GM12878 (cell line): ENCODE data around the gene CACNA2D2. TPM values are rescaled to one million over a fixed set of nuclear protein-coding genes. Genes with fewer than 3 reads are reported as not detected.

Source experiments
- ATAC-seq: fragments of 200-7000 bp; cut with Tn5 transposase; 3 replicates; pipeline ENCODE4 v1.9.1; 2020; ENCODE audit warnings: mild to moderate bottlenecking, moderate library complexity
- BruUV-seq: library from RNA; stranded (reverse); fragments of 400-500 nt; replicated peaks from 2 replicates; lab custom pipeline; 2021; lab: Mats Ljungman, UMichigan
- CTCF ChIA-PET: fragments of 300-600 bp; sonication (Branson Sonifier 250); formaldehyde crosslinking; extraction: SDS; loops from one replicate; lab custom pipeline; 2021; ENCODE audit warnings: inconsistent platforms; lab: Yijun Ruan, JAX
- POLR2A ChIA-PET: fragments of 350-600 bp; formaldehyde crosslinking; extraction: SDS; loops from one replicate; lab custom pipeline; 2021; ENCODE audit warnings: inconsistent platforms; lab: Charles Lee
- RAD21 ChIA-PET: fragments of 300-600 bp; sonication (Branson Sonifier 250); formaldehyde crosslinking; loops from one replicate; lab custom pipeline; 2023; ENCODE audit warnings: antibody characterized with exemption; ENCODE audit not compliant: unreplicated experiment; lab: Charles Lee
- SMC1A ChIA-PET: fragments of 300-600 bp; sonication (Branson Sonifier 250); formaldehyde crosslinking; loops from one replicate; lab custom pipeline; 2023; ENCODE audit not compliant: unreplicated experiment, uncharacterized antibody; lab: Charles Lee
- DNase-seq: peaks from one replicate; pipeline ENCODE4 v3.0.0-alpha.2; 2011; ENCODE audit warnings: low read depth, low spot score
- FAIRE-seq: peaks from 3 replicates; lab custom pipeline; 2011; peaks lifted over from hg19 to GRCh38; lab: Jason Lieb, UNC
- H2AFZ ChIP-seq: 2 replicates; pipeline ENCODE4 v1.6.0; 2011; ENCODE audit warnings: low read depth, low read length, control low read depth; ENCODE audit not compliant: control insufficient read depth
- H3K27ac ChIP-seq: 2 replicates; pipeline ENCODE4 v1.5.1; 2011; ENCODE audit warnings: control low read depth; ENCODE audit not compliant: control insufficient read depth, insufficient read depth
- H3K27me3 ChIP-seq, 2 experiments: replicated peaks in 1 of 2; 2 replicates each; pipeline versions ENCODE4 v1.6.0 to v1.6.1; 2011; ENCODE audit warnings: low read length in 1 of 2; ENCODE audit not compliant: control insufficient read depth in 2 of 2, insufficient read depth in 2 of 2
- H3K36me3 ChIP-seq, 2 experiments: 2 replicates each; pipeline ENCODE4 v1.5.1; 2011; ENCODE audit warnings: low read length in 1 of 2; ENCODE audit not compliant: control insufficient read depth in 2 of 2, insufficient read depth in 2 of 2
- H3K4me1 ChIP-seq: 2 replicates; pipeline ENCODE4 v1.6.1; 2011; ENCODE audit warnings: mild to moderate bottlenecking, low read length, moderate library complexity, mixed read lengths; ENCODE audit not compliant: control insufficient read depth, insufficient read depth
- H3K4me2 ChIP-seq: 2 replicates; pipeline ENCODE4 v1.6.0; 2011; ENCODE audit warnings: control low read depth; ENCODE audit not compliant: control insufficient read depth, insufficient read depth
- H3K4me3 ChIP-seq: fragments of 200-600 bp; sonication (generic); 2 replicates; pipeline ENCODE4 v1.5.1; 2016
- H3K79me2 ChIP-seq: 2 replicates; pipeline ENCODE4 v1.6.0; 2011; ENCODE audit warnings: low read length; ENCODE audit not compliant: control insufficient read depth, insufficient read depth
- H3K9ac ChIP-seq: 2 replicates; pipeline ENCODE4 v1.8.0; 2011; ENCODE audit warnings: low read length, control low read depth, mixed read lengths; ENCODE audit not compliant: control insufficient read depth, insufficient read depth
- H3K9me3 ChIP-seq: replicated peaks from 3 replicates; pipeline ENCODE4 v1.5.1; 2011; ENCODE audit warnings: mild to moderate bottlenecking, low read length; ENCODE audit not compliant: control insufficient read depth, insufficient read depth
- H4K20me1 ChIP-seq: 2 replicates; pipeline ENCODE4 v1.6.0; 2011; ENCODE audit not compliant: control insufficient read depth, insufficient read depth
- ESRRA ChIP-seq: IDR thresholded peaks from 2 replicates; pipeline ENCODE4 v1.6.1; 2012; ENCODE audit warnings: mild to moderate bottlenecking, low read length, improper control_type of control experiment
- MYC ChIP-seq: IDR thresholded peaks from 2 replicates; pipeline ENCODE4 v1.6.1; 2011; ENCODE audit warnings: mild to moderate bottlenecking, low read length, moderate library complexity, inconsistent platforms; ENCODE audit not compliant: insufficient read depth, insufficient replicate concordance, insufficient read length, severe bottlenecking
- NR2C2 ChIP-seq: IDR thresholded peaks from 2 replicates; pipeline ENCODE4 v1.6.1; 2011; ENCODE audit warnings: borderline replicate concordance, low read depth; ENCODE audit not compliant: control insufficient read depth, insufficient read length
- SREBF1 ChIP-seq: IDR thresholded peaks from 2 replicates; pipeline ENCODE4 v1.6.1; 2012; ENCODE audit warnings: mild to moderate bottlenecking, low read length
- ZNF592 ChIP-seq: fragments of 450-650 bp; IDR thresholded peaks from 2 replicates; pipeline ENCODE4 v1.6.1; 2017; ENCODE audit warnings: mild to moderate bottlenecking, moderate library complexity
- WGBS: methylation state at CpG from one replicate; pipeline ENCODE4 v1.1.6; 2016; ENCODE audit warnings: low lambda C conversion rate; ENCODE audit not compliant: insufficient replicate concordance, insufficient coverage; ENCODE audit errors: missing lambda C conversion rate; 5-methylcytosine and 5-hydroxymethylcytosine counted together
- in situ Hi-C: fragments of 300-500 bp; cut with MboI; formaldehyde crosslinking; loops from 9 replicates; pipeline ENCODE4 v1.14.3; 2018; ENCODE audit warnings: mixed read lengths
- intact Hi-C: fragments of 100-400 bp; cut with micrococcal nuclease; formaldehyde crosslinking; loops from one replicate; pipeline ENCODE4 v1.14.2; 2022; ENCODE audit not compliant: unreplicated experiment
- polyA plus RNA-seq, 11 experiments: library from polyadenylated mRNA; depleted of rRNA in 4 of 11; unstranded in 6 of 11; stranded (reverse) in 5 of 11; fragments of >200 nt; fragmentation: Nextera tagmentation in 4 of 11; fragmentation: Illumina TruSeq in 1 of 11; extraction: Ambion mirVana in 4 of 11; extraction: Trizol in 1 of 11; gene quantifications; 1 replicate in 1 of 11; 2 replicates in 10 of 11; pipeline versions ENCODE4 v1.2.1 to v1.2.3, GENCODE V29; 2011 to 2016; ENCODE audit warnings: inconsistent platforms in 2 of 11, missing spikeins in 2 of 11, low read depth in 1 of 11
- total RNA-seq, 4 experiments: library from RNA; depleted of rRNA in 3 of 4; stranded (reverse); fragments of >200 nt in 3 of 4; fragmentation: Illumina TruSeq in 1 of 4; extraction: Trizol in 1 of 4; gene quantifications; 2 replicates each; pipeline versions ENCODE4 v1.2.1 to v1.2.3, GENCODE V29; 2013 to 2021

The CACNA2D2 gene
- total and polyA plus RNA-seq, 10 of the 15 experiments (the other 5 are each of a cell fraction or from before 2014, with no cell fraction given) = 0.03 to 0.07 TPM; not detected in 8

- no peak overlapping the region for H3K27ac ChIP-seq
- no peaks in the 10 kb centered on the region for H4K20me1 ChIP-seq
- no peaks in the 10 kb centered on the region for H3K27me3 ChIP-seq
- H3K9ac ChIP-seq = no peak overlapping the region
- intact Hi-C loops (loop anchor here (1.0 kb wide), 2 partner anchors 49 to 96 kb away; no protein-coding TSS in a partner anchor), in situ Hi-C loops (no loop called here)
- 31% methylated on average over 5 of the region's 5 CpGs for WGBS
- CTCF ChIA-PET = interaction anchor here (0.8 to 5.1 kb wide), 14 partner anchors 9 to 129 kb away, joined by 3 to 72 read pairs (median 6); partner anchors contain the start of genes HYAL1, HYAL3, IFRD2 and LSMEM2
- FAIRE-seq (no peak), ATAC-seq (no peak), DNase-seq (no peak)
- no peaks in the 10 kb centered on the region for H3K9me3 ChIP-seq
- SMC1A ChIA-PET = interaction anchor here (1.0 kb wide), 1 partner anchor 24 kb away, joined by 3 read pairs; the partner anchor contains the start of genes HYAL3 and NAA80
- BruUV-seq = no TSS peak
- RAD21 ChIA-PET = interaction anchor here (0.7 to 2.3 kb wide), 4 partner anchors 14 to 45 kb away, joined by 3 to 6 read pairs (median 4); partner anchors contain the start of genes IFRD2 and LSMEM2
- POLR2A ChIA-PET = no interaction called here
- H3K4me3 ChIP-seq = no peak overlapping the region
- H3K4me2 ChIP-seq = no peak overlapping the region
- H3K4me1 ChIP-seq = peaks cover 17% of the 10 kb centered on the region
- peaks cover 0 to 4% of the 10 kb centered on the region in 2 experiments; a peak in 1 of 4 replicates for H3K36me3 ChIP-seq
- TF ChIP-seq ESRRA (no peak), NR2C2 (no peak)
- no peak overlapping the region for H2AFZ ChIP-seq
- H3K79me2 ChIP-seq = peaks cover 19% of the 10 kb centered on the region
Observed at GRCh38 chr3:50323614-50324199, 179.7 kb downstream of the CACNA2D2 start.

GRCh38 chr3:50323092-50323600, 180.3 kb downstream of the CACNA2D2 start:
- peaks cover 19% of the 10 kb centered on the region for H3K79me2 ChIP-seq
- SMC1A ChIA-PET = no interaction called here
- no peaks in the 10 kb centered on the region for H3K27me3 ChIP-seq
- BruUV-seq = no TSS peak
- 28% methylated on average over 4 of the region's 4 CpGs for WGBS
- intact Hi-C loops = no loop called here
- peaks cover 0 to 4% of the 10 kb centered on the region in 2 experiments; a peak in 1 of 4 replicates for H3K36me3 ChIP-seq
- H3K27ac ChIP-seq = no peak overlapping the region
- DNase-seq (no peak), FAIRE-seq (no peak), ATAC-seq (no peak)
- peaks cover 17% of the 10 kb centered on the region for H3K4me1 ChIP-seq
- POLR2A ChIA-PET = interaction anchor here (0.7 to 2.0 kb wide), 3 partner anchors 11 to 18 kb away, joined by 3 to 8 read pairs (median 5); partner anchors contain the start of gene RASSF1
- no peaks in the 10 kb centered on the region for H4K20me1 ChIP-seq
- RAD21 ChIA-PET = interaction anchor here (2.3 kb wide), 1 partner anchor 31 kb away, joined by 6 read pairs; the partner anchor contains the start of gene IFRD2
- CTCF ChIA-PET = interaction anchor here (1.3 to 5.1 kb wide), 3 partner anchors 13 to 22 kb away, joined by 4 to 72 read pairs (median 11); partner anchors contain the start of genes RASSF1 and ZMYND10
- H2AFZ ChIP-seq = no peak overlapping the region
- TF ChIP-seq SREBF1 (no peak), ZNF592 (no peak), MYC (no peak)
- no peak overlapping the region for H3K4me2 ChIP-seq
- in situ Hi-C loops = no loop called here
- no peaks in the 10 kb centered on the region for H3K9me3 ChIP-seq
- H3K9ac ChIP-seq = no peak overlapping the region
- no peak overlapping the region for H3K4me3 ChIP-seq
